Duodenal mucosa (tissue), 2 donors: ENCODE data around the gene ZNF74.

Experiments
- H3K27ac ChIP-seq: one replicate; pipeline ENCODE4 v1.7.0; 2013; ENCODE audit warnings: low read depth, low read length
- H3K27me3 ChIP-seq, 2 donors: one replicate each; pipeline ENCODE4 v1.7.0; 2013; ENCODE audit warnings: low read length in 2 of 2, control low read depth in 1 of 2; ENCODE audit not compliant: insufficient read depth in 2 of 2, control insufficient read depth in 1 of 2
- H3K36me3 ChIP-seq, 2 donors: one replicate each; pipeline ENCODE4 v1.7.0; 2013; ENCODE audit warnings: low read length in 2 of 2, control low read depth in 1 of 2; ENCODE audit not compliant: insufficient read depth in 2 of 2, control insufficient read depth in 1 of 2
- H3K4me1 ChIP-seq, 2 donors: one replicate each; pipeline ENCODE4 v1.7.0; 2013; ENCODE audit warnings: low read length in 2 of 2, control low read depth in 1 of 2; ENCODE audit not compliant: insufficient read depth in 2 of 2, control insufficient read depth in 1 of 2
- H3K4me3 ChIP-seq, 2 donors: one replicate each; pipeline ENCODE4 v1.7.0; 2013; ENCODE audit warnings: low read length in 2 of 2, low read depth in 1 of 2
- H3K9ac ChIP-seq, 2 donors: one replicate each; pipeline ENCODE4 v1.7.0; 2013; ENCODE audit warnings: low read length in 2 of 2, low read depth in 1 of 2
- H3K9me3 ChIP-seq, 2 donors: one replicate each; pipeline ENCODE4 v1.7.0; 2013; ENCODE audit warnings: low read length in 2 of 2, control low read depth in 1 of 2; ENCODE audit not compliant: control insufficient read depth in 1 of 2

Gene ZNF74

DNA sequence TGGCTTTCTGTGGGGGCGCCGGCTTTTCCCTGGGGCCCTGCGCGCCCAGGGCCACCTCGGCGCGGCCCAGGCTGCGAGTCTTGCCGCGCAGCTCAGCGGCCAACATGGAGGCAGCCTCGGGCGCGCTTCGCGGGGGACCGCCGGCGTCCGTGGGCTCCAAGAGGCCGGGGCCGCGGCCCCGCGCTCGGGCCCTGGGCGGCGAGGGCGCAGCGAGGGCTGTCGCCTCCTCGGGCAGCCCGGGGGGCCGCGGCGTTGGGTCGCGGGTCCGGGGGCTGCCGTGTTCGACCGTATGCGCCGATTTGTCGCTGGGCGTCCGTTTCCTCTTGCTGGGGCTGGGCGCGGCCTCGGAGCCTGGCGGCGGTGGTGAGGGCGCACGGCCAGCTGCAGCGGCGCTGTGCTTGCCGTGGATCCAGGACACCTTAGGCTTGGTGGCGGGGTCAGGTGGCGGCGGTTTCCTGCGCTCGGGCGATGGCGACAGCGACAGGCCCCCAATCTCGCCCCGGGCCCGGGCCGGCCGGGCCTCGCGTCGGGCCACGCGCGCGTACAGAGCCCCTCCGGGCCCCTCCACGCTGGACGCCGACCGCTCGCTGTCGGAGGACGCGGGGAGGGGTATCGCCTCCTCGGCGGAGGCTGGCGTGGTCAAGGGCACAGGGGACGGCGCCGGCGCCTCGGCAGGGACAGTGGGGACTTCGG is 31.8 kb downstream of the ZNF74 start:
- Histone ChIP-seq H3K27ac (no peak overlapping the region), H3K9me3 (no peaks in the 10 kb centered on the region), H3K4me3 (no peak overlapping the region), H3K4me1 (peaks cover 14 to 19% of the 10 kb centered on the region in 2 donors), H3K9ac (no peak overlapping the region), H3K27me3 (peaks cover 38 to 49% of the 10 kb centered on the region in 2 donors), H3K36me3 (no peaks in the 10 kb centered on the region)

DNA sequence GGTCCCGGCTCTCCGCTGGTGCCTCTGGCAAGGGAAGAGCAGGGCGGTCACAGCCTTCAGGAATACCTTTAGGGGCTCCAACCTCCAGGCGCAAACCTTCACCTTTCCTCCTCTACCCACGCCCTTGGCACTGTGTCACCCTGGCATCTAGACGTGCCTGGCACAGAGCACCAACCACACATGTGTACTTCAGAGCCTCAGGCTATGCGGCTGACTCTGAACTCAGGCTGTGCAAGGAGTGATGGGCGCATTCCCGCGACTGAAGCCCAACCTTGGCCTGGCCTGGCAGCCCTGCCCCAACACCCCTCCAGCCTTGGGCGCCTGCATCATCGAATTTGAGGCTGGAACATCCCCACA is 32.3 kb downstream of the ZNF74 start:
- H3K27ac ChIP-seq: no peak overlapping the region
- H3K9ac ChIP-seq: no peak overlapping the region
- H3K27me3 ChIP-seq: peaks cover 40 to 55% of the 10 kb centered on the region in 2 donors
- H3K4me1 ChIP-seq: peaks cover 16 to 24% of the 10 kb centered on the region in 2 donors
- H3K9me3 ChIP-seq: no peaks in the 10 kb centered on the region
- no peaks in the 10 kb centered on the region for H3K36me3 ChIP-seq
- no peak overlapping the region for H3K4me3 ChIP-seq

DNA sequence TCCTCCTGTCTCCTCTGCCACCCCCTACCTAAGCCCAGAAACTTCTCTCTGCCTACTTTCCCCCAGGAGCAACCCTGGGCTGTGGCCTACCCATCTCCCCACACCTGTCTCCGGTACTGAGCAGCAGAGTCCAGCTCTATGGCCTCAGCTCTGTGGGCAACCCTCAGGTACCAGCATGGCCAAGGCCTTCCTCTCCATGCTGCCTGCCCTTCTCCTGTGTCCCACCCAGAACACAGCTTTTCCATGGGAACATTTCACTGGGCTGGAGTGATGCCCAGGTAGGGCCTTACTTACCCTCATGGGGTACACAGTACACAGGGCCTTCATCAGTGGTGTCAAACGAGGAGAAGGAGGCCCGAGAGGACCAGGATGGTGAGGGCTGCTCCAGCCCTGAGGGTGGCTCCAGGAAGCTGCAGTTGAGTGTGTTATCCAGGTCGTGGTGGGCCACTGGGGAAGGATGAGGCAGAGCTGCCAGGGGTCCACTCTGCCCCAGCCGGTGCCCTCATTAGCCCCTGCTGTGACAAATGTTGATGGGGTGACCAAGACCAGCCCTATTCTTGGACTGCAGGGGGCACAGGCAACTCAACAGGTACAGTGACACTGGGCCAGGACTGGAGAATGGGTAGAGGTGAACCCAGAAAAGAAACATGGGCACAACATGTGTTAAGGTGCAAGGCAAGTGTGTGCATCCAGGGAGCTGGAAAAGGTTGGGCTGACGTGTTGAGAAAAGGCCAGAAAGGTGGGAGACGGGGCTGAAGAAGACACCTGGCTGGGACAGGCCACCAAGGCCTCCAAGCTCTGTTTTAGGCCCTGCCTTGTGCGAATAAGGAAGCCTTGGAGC is 33.4 kb downstream of the ZNF74 start:
- Histone ChIP-seq H3K9ac (no peak overlapping the region), H3K36me3 (no peaks in the 10 kb centered on the region), H3K27me3 (peaks cover 47 to 65% of the 10 kb centered on the region in 2 donors), H3K9me3 (no peaks in the 10 kb centered on the region), H3K4me1 (peaks cover 19 to 25% of the 10 kb centered on the region in 2 donors), H3K4me3 (no peak overlapping the region), H3K27ac (no peak overlapping the region)

DNA sequence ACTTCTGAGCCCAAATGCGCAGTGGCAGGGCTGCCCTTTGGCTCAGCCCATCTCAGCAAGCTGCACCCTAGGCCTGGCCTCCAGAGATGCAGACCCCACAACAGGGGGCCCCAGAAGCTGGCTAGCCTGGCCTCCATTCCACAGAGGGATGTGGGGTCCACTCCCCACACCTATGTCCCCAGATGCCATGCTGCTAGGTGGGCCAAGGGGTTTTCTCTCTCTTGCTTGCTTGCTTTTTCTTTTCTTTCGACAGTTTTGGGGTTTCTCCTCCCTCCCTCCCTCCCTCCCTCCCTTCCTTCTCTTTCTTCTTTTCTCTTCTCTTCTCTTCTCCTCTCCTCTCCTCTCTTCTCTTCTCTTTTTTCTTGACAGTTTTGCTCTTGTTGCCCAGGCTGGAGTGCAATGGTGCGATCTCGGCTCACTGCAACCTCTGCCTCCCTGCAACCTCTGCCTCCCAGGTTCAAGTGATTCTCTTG is 34.0 kb downstream of the ZNF74 start:
- no peak overlapping the region for H3K27ac ChIP-seq
- no peak overlapping the region for H3K9ac ChIP-seq
- H3K4me3 ChIP-seq: no peak overlapping the region
- H3K4me1 ChIP-seq: peaks cover 19 to 25% of the 10 kb centered on the region in 2 donors
- no peaks in the 10 kb centered on the region for H3K36me3 ChIP-seq
- H3K9me3 ChIP-seq: no peaks in the 10 kb centered on the region
- peaks cover 54 to 70% of the 10 kb centered on the region in 2 donors for H3K27me3 ChIP-seq

DNA sequence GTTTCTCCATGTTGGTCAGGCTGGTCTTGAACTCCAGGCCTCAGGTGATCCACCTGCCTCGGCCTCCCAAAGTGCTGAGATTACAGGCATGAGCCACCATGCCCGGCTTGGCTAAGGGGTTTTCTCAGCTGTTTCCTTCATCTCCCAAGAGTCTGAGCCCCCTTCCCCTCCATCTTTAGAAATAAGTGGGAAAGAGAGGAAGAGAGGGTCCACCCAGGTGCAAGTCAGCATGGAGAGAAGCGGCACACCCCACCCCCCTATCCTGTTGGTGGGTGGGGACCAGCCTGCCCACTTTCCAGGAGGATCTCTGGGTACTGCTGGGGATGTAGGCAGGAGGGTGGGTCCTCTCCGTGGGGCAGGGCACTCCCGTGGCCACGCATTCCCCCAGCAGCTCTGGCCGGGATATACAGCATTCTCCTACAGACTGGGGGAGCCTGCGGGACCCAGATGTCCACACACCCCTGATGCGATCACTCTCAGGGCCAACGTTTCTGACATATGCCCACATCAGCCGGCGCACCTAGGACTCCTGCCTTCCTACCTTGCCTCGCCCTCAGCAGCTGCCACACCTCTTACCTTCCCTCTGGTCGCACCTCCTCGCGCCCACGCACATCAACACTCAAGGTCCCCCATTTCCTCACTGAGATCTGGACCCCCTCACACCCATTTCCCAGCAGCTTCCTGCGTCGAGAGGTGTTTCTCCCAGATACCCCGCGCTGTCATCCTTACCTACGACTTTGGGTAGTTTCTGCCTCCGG is 34.7 kb downstream of the ZNF74 start:
- Histone ChIP-seq H3K9ac (no peak overlapping the region), H3K27ac (no peak overlapping the region), H3K9me3 (no peaks in the 10 kb centered on the region), H3K4me1 (peaks cover 19 to 25% of the 10 kb centered on the region in 2 donors), H3K27me3 (peaks cover 60 to 70% of the 10 kb centered on the region in 2 donors), H3K36me3 (no peaks in the 10 kb centered on the region), H3K4me3 (peak overlapping the region; percentile 56 to 59)

DNA sequence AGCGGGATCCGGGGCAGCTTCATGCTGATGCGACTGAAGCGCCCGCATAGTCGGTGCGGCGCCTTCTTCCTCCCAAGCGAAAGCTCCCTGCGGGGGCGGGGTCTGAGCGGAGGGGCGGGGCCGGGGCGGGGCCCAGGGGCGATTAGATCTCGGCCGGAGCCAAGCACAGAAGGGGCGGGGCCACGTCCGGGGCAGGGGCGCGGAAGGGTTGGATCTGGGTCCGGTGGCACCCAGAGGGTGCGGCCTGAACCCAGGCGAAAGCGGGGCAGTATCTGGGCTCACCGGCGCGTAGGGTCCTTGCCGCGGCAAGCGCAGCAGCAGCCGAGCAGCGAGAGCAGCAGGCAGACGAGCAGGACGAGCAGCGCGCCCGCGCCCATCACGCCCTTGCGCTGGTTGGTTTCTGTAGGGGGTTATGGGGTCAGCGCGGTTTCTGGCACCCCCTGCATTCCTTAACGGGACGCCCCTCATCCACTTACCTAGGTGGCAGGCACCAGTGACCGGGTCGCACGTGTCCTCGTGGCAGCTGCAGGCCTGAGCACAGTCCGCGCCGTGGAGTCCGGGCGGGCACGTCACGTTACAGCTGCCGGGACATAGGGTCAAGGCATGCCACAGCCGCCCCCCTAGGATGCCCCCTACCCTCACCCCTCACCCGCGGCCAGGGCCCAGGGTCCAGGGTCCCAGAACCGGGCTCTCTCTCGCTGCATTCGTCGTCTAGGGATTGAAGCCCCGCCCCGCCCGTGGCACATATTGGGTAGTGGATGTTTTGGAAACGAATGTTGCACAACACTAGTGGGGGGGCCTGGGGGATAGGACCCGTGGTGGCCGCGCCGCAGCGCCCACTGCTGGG is 35.5 kb downstream of the ZNF74 start:
- Histone ChIP-seq H3K36me3 (no peaks in the 10 kb centered on the region), H3K4me1 (peaks cover 19 to 25% of the 10 kb centered on the region in 2 donors), H3K27me3 (peaks cover 60 to 73% of the 10 kb centered on the region in 2 donors), H3K27ac (no peak overlapping the region), H3K9ac (no peak overlapping the region), H3K9me3 (no peaks in the 10 kb centered on the region), H3K4me3 (peak overlapping the region; percentile 59 to 73)

DNA sequence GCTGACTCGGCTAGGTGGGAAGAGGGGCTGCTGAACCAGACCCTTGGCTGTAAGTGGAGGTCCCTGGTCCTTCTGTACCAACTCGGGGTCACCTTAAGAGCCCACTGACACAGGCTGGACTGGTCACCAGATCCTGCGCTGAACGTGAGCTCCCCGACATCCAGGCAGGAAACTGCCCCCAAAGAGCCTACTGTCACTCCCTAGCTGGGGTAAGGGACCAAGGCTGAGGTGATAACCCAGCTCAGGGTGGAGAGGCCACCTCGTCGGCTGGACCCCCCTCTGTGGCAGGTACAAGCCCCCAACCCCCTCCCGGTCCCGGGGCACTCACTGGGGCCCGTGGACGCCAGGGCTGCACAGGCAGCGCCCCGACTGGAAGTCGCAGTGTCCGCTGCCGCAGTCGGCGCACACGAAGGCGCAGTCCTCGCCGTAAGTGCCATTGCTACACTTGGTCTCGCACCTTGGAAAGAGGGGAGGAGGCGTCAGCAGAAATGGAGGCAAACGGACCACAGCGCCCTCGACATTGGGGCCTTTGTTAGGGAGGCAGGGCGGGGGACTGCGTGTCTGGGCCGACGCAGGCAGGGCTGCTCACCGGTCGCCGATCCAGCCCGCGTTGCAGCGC is 36.3 kb downstream of the ZNF74 start:
- H3K9me3 ChIP-seq: no peaks in the 10 kb centered on the region
- H3K4me3 ChIP-seq: peak overlapping the region; percentile 59 to 73
- H3K36me3 ChIP-seq: no peaks in the 10 kb centered on the region
- H3K27me3 ChIP-seq: peaks cover 67 to 73% of the 10 kb centered on the region in 2 donors
- no peak overlapping the region for H3K27ac ChIP-seq
- no peak overlapping the region for H3K9ac ChIP-seq
- peaks cover 19 to 25% of the 10 kb centered on the region in 2 donors for H3K4me1 ChIP-seq

DNA sequence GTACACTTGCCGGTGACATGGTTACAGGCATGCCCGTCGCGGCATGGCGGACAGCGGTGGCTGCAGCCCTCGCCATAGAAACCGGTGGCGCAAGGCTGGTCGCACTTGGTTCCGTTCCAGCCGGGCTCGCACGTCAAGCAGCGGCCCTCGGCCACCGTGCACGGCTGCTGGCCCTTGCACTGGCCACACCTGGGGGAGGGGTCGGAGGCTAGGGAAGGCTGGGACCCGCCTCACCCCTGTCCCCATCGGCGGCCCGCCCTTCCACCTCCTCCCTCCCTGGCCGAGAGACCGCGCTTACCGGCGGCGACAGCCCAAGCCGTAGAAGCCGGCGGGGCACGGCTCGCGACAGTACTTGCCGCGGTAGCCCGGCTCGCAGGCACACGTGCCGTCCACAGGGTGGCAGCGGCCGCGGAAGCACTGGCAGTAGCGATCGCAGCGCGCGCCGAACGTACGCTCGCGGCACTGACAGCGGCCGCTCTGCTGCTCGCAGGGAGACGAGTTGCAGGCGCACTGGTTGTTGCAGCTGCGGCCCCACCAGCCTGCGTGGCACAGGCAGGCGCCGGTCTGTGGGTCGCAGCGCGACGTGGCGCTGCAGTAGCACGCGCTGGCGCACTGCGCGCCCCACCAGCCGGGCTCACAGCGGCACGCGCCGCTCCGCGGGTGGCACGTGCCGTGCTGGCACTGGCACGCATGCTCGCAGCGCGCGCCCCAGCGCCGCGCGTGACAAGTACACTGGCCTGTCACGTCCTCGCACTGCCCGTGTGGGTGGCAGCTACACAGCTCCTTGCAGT is 37.0 kb downstream of the ZNF74 start:
- Histone ChIP-seq H3K9ac (no peak overlapping the region), H3K4me3 (peak overlapping the region; percentile 22 to 52), H3K36me3 (no peaks in the 10 kb centered on the region), H3K9me3 (no peaks in the 10 kb centered on the region), H3K4me1 (peaks cover 19 to 31% of the 10 kb centered on the region in 2 donors), H3K27me3 (peaks cover 74 to 78% of the 10 kb centered on the region in 2 donors), H3K27ac (no peak overlapping the region)
